Mesenchymal stem cell (in vitro differentiated cells and primary cell): ENCODE results near the gene MACIR.

Experiments used
- DNase-seq: peaks from one replicate; pipeline ENCODE4 v3.0.0-alpha.2; 2013
- H2AFZ ChIP-seq: one replicate; pipeline ENCODE4 v1.6.1; 2013; ENCODE audit warnings: low read depth, mild to moderate bottlenecking, control low read depth, inconsistent platforms, low read length, moderate library complexity
- H2AK5ac ChIP-seq: 2 replicates; pipeline ENCODE4 v1.6.1; 2013; ENCODE audit warnings: low read length, moderate library complexity, mild to moderate bottlenecking, inconsistent platforms; ENCODE audit not compliant: severe bottlenecking
- H2BK120ac ChIP-seq: one replicate; pipeline ENCODE4 v1.6.1; 2013; ENCODE audit warnings: low read depth, mild to moderate bottlenecking, inconsistent platforms, low read length, moderate library complexity
- H2BK12ac ChIP-seq, 2 experiments: one replicate each; pipeline ENCODE4 v1.6.1; 2013; ENCODE audit warnings: inconsistent platforms in 2 of 2, low read length in 2 of 2, mild to moderate bottlenecking in 2 of 2, moderate library complexity in 2 of 2, control low read depth in 1 of 2
- H2BK15ac ChIP-seq: one replicate; pipeline ENCODE4 v1.6.1; 2013; ENCODE audit warnings: mild to moderate bottlenecking, low read depth, inconsistent platforms; ENCODE audit not compliant: poor library complexity, severe bottlenecking
- H2BK5ac ChIP-seq: 2 replicates; pipeline ENCODE4 v1.6.1; 2013; ENCODE audit warnings: low read depth, mild to moderate bottlenecking, low read length, control low read depth, inconsistent platforms; ENCODE audit not compliant: poor library complexity, severe bottlenecking
- H3K14ac ChIP-seq, 2 experiments: one replicate each; pipeline ENCODE4 v1.6.1; 2013; ENCODE audit warnings: inconsistent platforms in 2 of 2, low read length in 2 of 2, control low read depth in 1 of 2, mild to moderate bottlenecking in 1 of 2, moderate library complexity in 1 of 2
- H3K18ac ChIP-seq, 2 experiments: one replicate each; pipeline ENCODE4 v1.6.1; 2013; ENCODE audit warnings: inconsistent platforms in 2 of 2, low read length in 2 of 2, control low read depth in 1 of 2, low read depth in 1 of 2, mild to moderate bottlenecking in 1 of 2
- H3K23ac ChIP-seq, 2 experiments: one replicate each; pipeline ENCODE4 v1.6.1; 2013; ENCODE audit warnings: inconsistent platforms in 2 of 2, low read length in 2 of 2, mild to moderate bottlenecking in 2 of 2, moderate library complexity in 2 of 2, control low read depth in 1 of 2
- H3K27ac ChIP-seq: 2 replicates; pipeline ENCODE4 v1.5.1; 2013; ENCODE audit warnings: mild to moderate bottlenecking, moderate library complexity, low read length, control low read depth, inconsistent platforms; ENCODE audit not compliant: poor library complexity, severe bottlenecking
- H3K27me3 ChIP-seq, 2 experiments: 2 replicates each; pipeline versions ENCODE4 v1.6.1 to v1.7.0; 2013; ENCODE audit warnings: low read length in 2 of 2, mild to moderate bottlenecking in 2 of 2, moderate library complexity in 2 of 2, control low read depth in 1 of 2, inconsistent platforms in 1 of 2; ENCODE audit not compliant: control insufficient read depth in 1 of 2, insufficient read depth in 1 of 2
- H3K36me3 ChIP-seq, 2 experiments: 2 replicates each; pipeline versions ENCODE4 v1.6.1 to v1.7.0; 2013; ENCODE audit warnings: low read length in 2 of 2, control low read depth in 1 of 2, inconsistent platforms in 1 of 2, low read depth in 1 of 2, mild to moderate bottlenecking in 1 of 2; ENCODE audit not compliant: insufficient read depth in 2 of 2, control insufficient read depth in 1 of 2
- H3K4ac ChIP-seq, 2 experiments: one replicate each; pipeline ENCODE4 v1.6.1; 2013; ENCODE audit warnings: inconsistent platforms in 2 of 2, low read length in 2 of 2, mild to moderate bottlenecking in 2 of 2, moderate library complexity in 2 of 2, control low read depth in 1 of 2, low read depth in 1 of 2
- H3K4me1 ChIP-seq: 2 replicates; pipeline ENCODE4 v1.6.1; 2013; ENCODE audit warnings: low read depth, low read length, control low read depth; ENCODE audit not compliant: control insufficient read depth, insufficient read depth
- H3K4me2 ChIP-seq: 2 replicates; pipeline ENCODE4 v1.6.1; 2013; ENCODE audit warnings: low read length, mild to moderate bottlenecking, inconsistent platforms; ENCODE audit not compliant: poor library complexity, severe bottlenecking
- H3K4me3 ChIP-seq, 2 experiments: 2 replicates each; pipeline versions ENCODE4 v1.5.1 to v1.7.0; 2013; ENCODE audit warnings: low read length in 2 of 2, mild to moderate bottlenecking in 2 of 2, control low read depth in 1 of 2, low read depth in 1 of 2; ENCODE audit not compliant: insufficient read depth in 1 of 2
- H3K79me1 ChIP-seq: replicated peaks from 2 replicates; pipeline ENCODE4 v1.6.1; 2013; ENCODE audit warnings: mild to moderate bottlenecking, control low read depth, low read length, inconsistent platforms; ENCODE audit not compliant: poor library complexity, severe bottlenecking
- H3K9ac ChIP-seq: 2 replicates; pipeline ENCODE4 v1.7.0; 2013; ENCODE audit warnings: mild to moderate bottlenecking, low read length, moderate library complexity
- H3K9me3 ChIP-seq: 2 replicates; pipeline ENCODE4 v1.7.0; 2013; ENCODE audit warnings: mild to moderate bottlenecking, low read length; ENCODE audit not compliant: control insufficient read depth
- H4K8ac ChIP-seq: one replicate; pipeline ENCODE4 v1.6.1; 2013; ENCODE audit warnings: inconsistent platforms, mild to moderate bottlenecking, low read length, moderate library complexity
- H4K91ac ChIP-seq: one replicate; pipeline ENCODE4 v1.6.1; 2013; ENCODE audit warnings: mild to moderate bottlenecking, low read length, inconsistent platforms
- WGBS: methylation state at CpG from one replicate; pipeline ENCODE4 v1.1.7; 2013; ENCODE audit warnings: mixed read lengths; 5-methylcytosine and 5-hydroxymethylcytosine counted together

MACIR gene

GRCh38 chr5:103254921-103255320, 3.6 kb upstream of the MACIR start:
- H3K4me3 ChIP-seq = no peak overlapping the region
- no peak overlapping the region for H2BK5ac ChIP-seq
- no peak overlapping the region for H3K14ac ChIP-seq
- H4K91ac ChIP-seq = no peak overlapping the region
- no peak overlapping the region for H3K4me2 ChIP-seq
- H3K36me3 ChIP-seq = peaks cover 0 to 3% of the 10 kb centered on the region in 2 experiments
- H3K27me3 ChIP-seq = no peaks in the 10 kb centered on the region
- no peaks in the 10 kb centered on the region for H3K79me1 ChIP-seq
- no peak overlapping the region for H2AFZ ChIP-seq
- H3K9ac ChIP-seq = no peak overlapping the region
- H3K4me1 ChIP-seq = peaks cover 2% of the 10 kb centered on the region
- no peak overlapping the region for H3K18ac ChIP-seq
- no peak overlapping the region for H3K4ac ChIP-seq
- no peak for DNase-seq
- no peaks in the 10 kb centered on the region for H3K9me3 ChIP-seq
- no CpG with 5 or more reads among the region's 1 CpG for WGBS
- H2BK120ac ChIP-seq = no peak overlapping the region
- no peak overlapping the region for H2AK5ac ChIP-seq
- H2BK12ac ChIP-seq = no peak overlapping the region
- H4K8ac ChIP-seq = no peak overlapping the region
- H2BK15ac ChIP-seq = no peak overlapping the region
- no peak overlapping the region for H3K27ac ChIP-seq
- H3K23ac ChIP-seq = no peak overlapping the region

GRCh38 chr5:103255691-103256090, 2.9 kb upstream of the MACIR start:
- Histone ChIP-seq H3K4me1 (peaks cover 2% of the 10 kb centered on the region), H2BK5ac (no peak overlapping the region), H2AK5ac (no peak overlapping the region), H2BK12ac (no peak overlapping the region), H3K4ac (no peak overlapping the region), H3K9me3 (no peaks in the 10 kb centered on the region), H3K4me3 (no peak overlapping the region), H3K18ac (no peak overlapping the region), H4K91ac (no peak overlapping the region), H2AFZ (no peak overlapping the region), H2BK15ac (no peak overlapping the region), H3K4me2 (no peak overlapping the region), H3K36me3 (peaks cover 0 to 3% of the 10 kb centered on the region in 2 experiments), H3K9ac (no peak overlapping the region), H3K14ac (no peak overlapping the region), H4K8ac (no peak overlapping the region), H2BK120ac (no peak overlapping the region), H3K23ac (no peak overlapping the region), H3K27me3 (no peaks in the 10 kb centered on the region), H3K27ac (no peak overlapping the region), H3K79me1 (no peaks in the 10 kb centered on the region)
- no peak for DNase-seq
- 95% methylated on average over 7 of the region's 7 CpGs for WGBS

GRCh38 chr5:103256178-103256577, 2.4 kb upstream of the MACIR start:
- H3K4me1 ChIP-seq = peaks cover 2% of the 10 kb centered on the region
- no peak overlapping the region for H4K8ac ChIP-seq
- no peak overlapping the region for H2BK5ac ChIP-seq
- no peak overlapping the region for H2BK15ac ChIP-seq
- H3K4me2 ChIP-seq = no peak overlapping the region
- no peaks in the 10 kb centered on the region for H3K79me1 ChIP-seq
- no peak overlapping the region for H3K27ac ChIP-seq
- no peaks in the 10 kb centered on the region for H3K27me3 ChIP-seq
- peaks cover 0 to 3% of the 10 kb centered on the region in 2 experiments for H3K36me3 ChIP-seq
- H3K23ac ChIP-seq = no peak overlapping the region
- no peak overlapping the region for H3K4ac ChIP-seq
- DNase-seq = no peak
- WGBS = 81% methylated on average over 4 of the region's 4 CpGs
- no peaks in the 10 kb centered on the region for H3K9me3 ChIP-seq
- H2AK5ac ChIP-seq = no peak overlapping the region
- H2AFZ ChIP-seq = no peak overlapping the region
- H4K91ac ChIP-seq = no peak overlapping the region
- no peak overlapping the region for H2BK120ac ChIP-seq
- H2BK12ac ChIP-seq = no peak overlapping the region
- no peak overlapping the region for H3K4me3 ChIP-seq
- no peak overlapping the region for H3K14ac ChIP-seq
- no peak overlapping the region for H3K9ac ChIP-seq
- no peak overlapping the region for H3K18ac ChIP-seq

- H3K27me3 ChIP-seq = no peaks in the 10 kb centered on the region
- peak overlapping the region; percentile 71 for H2BK120ac ChIP-seq
- peak overlapping the region in 1 of 2 experiments; percentile 77 for H2BK12ac ChIP-seq
- H3K4ac ChIP-seq = peak overlapping the region; percentile 81 to 95
- H2AK5ac ChIP-seq = no peak overlapping the region
- H3K4me3 ChIP-seq = peak overlapping the region; percentile 89 to 92
- H2BK5ac ChIP-seq = no peak overlapping the region
- peak overlapping the region in 1 of 2 experiments; percentile 96 for H3K23ac ChIP-seq
- peak overlapping the region; percentile 90 for H2BK15ac ChIP-seq
- no peaks in the 10 kb centered on the region for H3K9me3 ChIP-seq
- peaks cover 2% of the 10 kb centered on the region for H3K4me1 ChIP-seq
- peak overlapping the region; percentile 92 for H4K91ac ChIP-seq
- H3K18ac ChIP-seq = peak overlapping the region; percentile 90 to 94
- peak overlapping the region; percentile 79 for H2AFZ ChIP-seq
- no peaks in the 10 kb centered on the region for H3K79me1 ChIP-seq
- H3K9ac ChIP-seq = peak overlapping the region; percentile 85
- peak overlapping the region; percentile 70 for H4K8ac ChIP-seq
- WGBS = under 1% methylated on average over 73 of the region's 91 CpGs
- peak overlapping the region; percentile 59 for H3K27ac ChIP-seq
- H3K36me3 ChIP-seq = peaks cover 0 to 3% of the 10 kb centered on the region in 2 experiments
- peak; percentile 65 for DNase-seq
- H3K14ac ChIP-seq = peak overlapping the region; percentile 86 to 99
- H3K4me2 ChIP-seq = peak overlapping the region; percentile 99
Observed at GRCh38 chr5:103258957-103259704, 568 bp downstream of the MACIR start.
